Measurements from ENCODE around the gene ABCB4. TPM values are rescaled to one million over a fixed set of nuclear protein-coding genes. Genes with fewer than 3 reads are reported as not detected.
A peak's percentile ranks its signal among the peaks of the same experiment; 100 is the strongest.

The ABCB4 gene
- total RNA-seq, 1 donor, result 0.81 TPM

GRCh38 chr7:87414794-87415188 is 60.7 kb downstream of the ABCB4 start:
- DNase-seq (ENCODE audit: low read depth), result no peak
- no peak for TF ChIP-seq CTCF (IDR thresholded peaks at IDR 0.05; ENCODE audit: insufficient read depth, low read length)
- no peak overlapping the region for H3K4me3 ChIP-seq (ENCODE audit: low read depth, low read length)

DNA sequence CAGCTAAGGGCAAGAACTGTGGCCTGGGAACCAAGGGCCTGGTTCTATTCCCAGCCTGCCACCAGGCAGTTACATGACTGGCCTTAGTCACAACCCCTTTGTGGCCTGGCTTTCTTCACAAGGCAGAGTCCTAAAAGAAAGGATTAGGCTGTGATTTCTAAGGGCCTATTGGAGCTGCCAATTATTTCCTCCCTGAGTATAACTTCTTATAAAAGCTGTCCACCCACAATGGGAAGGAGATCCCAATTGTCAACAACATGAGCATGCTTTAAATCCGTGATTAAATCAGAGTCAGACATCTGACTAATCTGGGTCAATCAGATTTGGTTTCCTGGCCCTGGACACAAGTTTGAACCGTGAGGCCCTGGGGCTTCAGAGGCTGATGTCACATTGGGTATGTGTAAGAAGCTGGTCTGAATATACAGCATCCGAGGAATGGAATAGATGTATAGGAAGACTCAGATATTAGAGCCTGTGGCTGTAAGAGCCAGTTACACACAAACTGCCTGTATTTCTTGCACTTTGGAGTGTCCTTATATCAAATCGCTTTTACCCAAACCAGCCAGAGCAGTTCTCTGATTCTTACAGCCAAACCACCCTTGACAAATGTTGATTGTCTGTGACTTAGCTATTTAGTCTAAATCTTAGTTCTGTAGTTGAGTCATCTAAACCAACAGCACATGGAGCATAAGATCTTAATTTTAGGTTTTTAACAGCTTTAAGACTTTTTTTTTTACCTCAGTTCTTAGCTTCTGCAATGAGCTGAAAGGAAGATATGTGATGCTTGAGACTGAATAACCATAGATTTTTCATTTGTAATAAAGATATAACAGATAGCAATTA is 61.3 kb downstream of the ABCB4 start:
- DNase-seq (ENCODE audit: low read depth), result peak; percentile 69
- no peak for TF ChIP-seq CTCF (IDR thresholded peaks at IDR 0.05; ENCODE audit: insufficient read depth, low read length)
- no peak overlapping the region for H3K4me3 ChIP-seq (ENCODE audit: low read depth, low read length)

DNA sequence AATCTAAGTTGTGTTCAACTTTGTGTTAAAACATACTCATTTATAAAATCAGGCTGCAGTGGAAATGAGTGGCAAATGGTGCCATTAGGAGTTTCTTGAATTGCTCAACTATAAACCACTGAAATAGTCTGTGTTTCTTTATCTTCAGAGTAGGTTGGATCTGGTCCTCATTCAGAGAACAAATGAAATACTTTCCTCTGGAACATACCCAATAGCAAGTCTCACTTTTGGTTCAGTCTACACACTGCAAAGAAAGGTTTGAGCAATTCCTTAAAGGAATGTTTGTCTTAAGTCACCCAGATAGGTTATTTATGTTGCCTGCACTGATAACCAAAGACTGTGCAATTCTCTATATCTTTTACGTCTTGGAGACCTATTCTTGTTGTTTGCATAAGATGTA is 62.5 kb downstream of the ABCB4 start:
- no peak for TF ChIP-seq CTCF (IDR thresholded peaks at IDR 0.05; ENCODE audit: insufficient read depth, low read length)
- H3K4me3 ChIP-seq (ENCODE audit: low read depth, low read length), result no peak overlapping the region
- DNase-seq (ENCODE audit: low read depth), result peak; percentile 91

- DNase-seq (ENCODE audit: low read depth), result peak; percentile 63
- H3K4me3 ChIP-seq (ENCODE audit: low read depth, low read length), result no peak overlapping the region
- no peak for TF ChIP-seq CTCF (IDR thresholded peaks at IDR 0.05; ENCODE audit: insufficient read depth, low read length)
These were observed 64.3 kb downstream of the ABCB4 start for GRCh38 chr7:87411186-87411585.

DNA sequence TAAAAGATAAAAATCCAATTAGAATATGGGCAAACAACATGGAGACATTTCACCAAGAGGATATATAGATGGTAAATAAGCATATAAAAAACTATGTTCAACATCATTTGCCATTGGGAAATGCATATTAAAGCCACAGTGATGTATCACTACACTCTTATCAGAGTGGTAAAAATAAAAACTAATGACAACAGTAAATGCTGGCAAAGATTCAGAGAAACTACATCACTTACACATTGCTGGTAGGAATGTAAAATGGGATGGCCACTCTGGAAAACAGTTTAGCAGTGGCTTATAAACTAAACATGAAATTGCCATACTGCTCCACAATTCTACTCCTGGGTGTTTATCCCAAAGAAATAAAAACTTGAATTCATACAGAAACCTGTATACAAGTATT is 70.8 kb downstream of the ABCB4 start:
- no peak overlapping the region for H3K4me3 ChIP-seq (ENCODE audit: low read depth, low read length)
- peak; percentile 34 for DNase-seq (ENCODE audit: low read depth)
- TF ChIP-seq CTCF (IDR thresholded peaks at IDR 0.05; ENCODE audit: insufficient read depth, low read length), result no peak

DNA sequence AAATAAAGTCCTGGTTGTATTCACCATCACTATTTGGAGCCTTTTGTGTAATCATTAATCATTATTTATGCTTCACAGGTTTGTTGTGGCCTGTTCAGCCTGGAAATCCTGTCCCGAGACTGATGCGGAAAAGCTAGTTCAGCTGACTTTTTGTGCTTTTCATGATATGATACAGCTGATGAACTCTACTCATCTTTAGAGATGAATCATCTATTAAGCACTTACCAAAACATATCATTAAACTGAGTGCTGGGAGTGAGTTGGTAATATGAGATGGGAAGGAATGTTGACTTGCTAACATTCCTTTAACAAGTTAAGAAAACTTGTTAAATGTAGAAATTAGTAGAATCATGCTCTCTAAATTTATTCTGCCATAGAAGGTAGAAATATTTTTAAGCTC is 77.0 kb downstream of the ABCB4 start:
- no peak for TF ChIP-seq CTCF (IDR thresholded peaks at IDR 0.05; ENCODE audit: insufficient read depth, low read length)
- H3K4me3 ChIP-seq (ENCODE audit: low read depth, low read length), result no peak overlapping the region

More for the DNA sequence above, 77.0 kb downstream of the ABCB4 start:
- peak; percentile 20 for DNase-seq (ENCODE audit: low read depth)
